WTC11 (cell line): ENCODE results near the gene UFC1. TPM values are rescaled to one million over a fixed set of nuclear protein-coding genes. Genes with fewer than 3 reads are reported as not detected.

Experiments used
- ATAC-seq: fragments of 200-7000 bp; cut with Tn5 transposase; 2 replicates; pipeline ENCODE4 v1.10.0; 2021; ENCODE audit warnings: mild to moderate bottlenecking, moderate library complexity
- CTCF ChIA-PET: fragments of 300-600 bp; sonication (Branson Sonifier 250); formaldehyde crosslinking; loops from one replicate; lab custom pipeline; 2021; ENCODE audit warnings: antibody characterized with exemption; lab: Charles Lee
- POLR2A ChIA-PET: fragments of 350-600 bp; sonication (Branson Sonifier 250); formaldehyde crosslinking; loops from one replicate; lab custom pipeline; 2021; ENCODE audit warnings: antibody characterized with exemption; lab: Charles Lee
- DNase-seq: peaks from one replicate; pipeline ENCODE4 v3.0.0; 2021; ENCODE audit warnings: low spot score
- H3K27ac Mint-ChIP-seq: 2 replicates; pipeline ENCODE4 v1.8.0; 2021; ENCODE audit warnings: mixed read lengths
- H3K27me3 Mint-ChIP-seq: 2 replicates; pipeline ENCODE4 v1.8.0; 2021; ENCODE audit warnings: low read depth, mild to moderate bottlenecking, moderate library complexity, mixed read lengths
- H3K36me3 Mint-ChIP-seq: 2 replicates; pipeline ENCODE4 v1.8.0; 2021; ENCODE audit warnings: mixed read lengths
- H3K4me1 Mint-ChIP-seq: 2 replicates; pipeline ENCODE4 v1.8.0; 2022; ENCODE audit warnings: mixed read lengths
- H3K4me3 Mint-ChIP-seq: 2 replicates; pipeline ENCODE4 v1.8.0; 2021; ENCODE audit warnings: mild to moderate bottlenecking, moderate library complexity, mixed read lengths
- H3K9me3 Mint-ChIP-seq: 2 replicates; pipeline ENCODE4 v1.8.0; 2021; ENCODE audit warnings: mixed read lengths
- CDX4 ChIP-seq: fragments of 250-450 bp; sonication (Bioruptor Pico); IDR thresholded peaks from 2 replicates; pipeline ENCODE4 v1.9.0; 2021; ENCODE audit warnings: moderate library complexity, mild to moderate bottlenecking, inconsistent platforms, borderline replicate concordance
- E2F5 ChIP-seq: sonication (generic); formaldehyde crosslinking; IDR thresholded peaks from 2 replicates; pipeline ENCODE4 v1.8.1; 2022; ENCODE audit warnings: mild to moderate bottlenecking, moderate library complexity, missing genetic modification reagents
- ERG ChIP-seq: fragments of 250-450 bp; sonication (Bioruptor Pico); IDR thresholded peaks from 2 replicates; pipeline ENCODE4 v1.8.0; 2021; ENCODE audit warnings: mild to moderate bottlenecking
- ETV6 ChIP-seq: sonication (generic); formaldehyde crosslinking; IDR thresholded peaks from 2 replicates; pipeline ENCODE4 v1.8.1; 2022; ENCODE audit warnings: mild to moderate bottlenecking, missing genetic modification reagents
- GABPB1 ChIP-seq: sonication (generic); formaldehyde crosslinking; IDR thresholded peaks from 2 replicates; pipeline ENCODE4 v1.8.1; 2023; ENCODE audit warnings: mild to moderate bottlenecking, missing genetic modification reagents
- NR1H2 ChIP-seq: sonication (generic); formaldehyde crosslinking; IDR thresholded peaks from 2 replicates; pipeline ENCODE4 v1.9.0; 2021; ENCODE audit warnings: mild to moderate bottlenecking, moderate library complexity, missing genetic modification reagents
- ZNF121 ChIP-seq: sonication (generic); formaldehyde crosslinking; IDR thresholded peaks from 2 replicates; pipeline ENCODE4 v1.8.0; 2023; ENCODE audit warnings: missing genetic modification reagents
- ZNF512 ChIP-seq: sonication (generic); formaldehyde crosslinking; IDR thresholded peaks from 2 replicates; pipeline ENCODE4 v1.8.1; 2022; ENCODE audit warnings: missing genetic modification reagents, borderline replicate concordance
- ZNF532 ChIP-seq: fragments of 250-450 bp; sonication (Bioruptor Pico); IDR thresholded peaks from 2 replicates; pipeline ENCODE4 v1.9.0; 2021; ENCODE audit warnings: mild to moderate bottlenecking, borderline replicate concordance
- total RNA-seq: library from RNA; stranded (reverse); gene quantifications from 3 replicates; pipeline ENCODE4 v1.2.3, GENCODE V29; 2021
- TF ChIP-seq, protein P1 (sequence below): sonication (generic); formaldehyde crosslinking; IDR thresholded peaks from 2 replicates; pipeline ENCODE4 v1.8.1; 2022; ENCODE audit warnings: low read depth, mild to moderate bottlenecking, moderate library complexity, missing genetic modification reagents, borderline replicate concordance
- TF ChIP-seq, protein P2 (sequence below): sonication (generic); formaldehyde crosslinking; IDR thresholded peaks from 2 replicates; pipeline ENCODE4 v1.8.1; 2023; ENCODE audit warnings: mild to moderate bottlenecking, moderate library complexity, missing genetic modification reagents

UFC1 gene
- total RNA-seq, 1 experiment from 2014 or later, result 56.2 TPM

GRCh38 chr1:161166669-161167548 is 13.1 kb downstream of the UFC1 start (continued):
- TF ChIP-seq, protein P1, sequence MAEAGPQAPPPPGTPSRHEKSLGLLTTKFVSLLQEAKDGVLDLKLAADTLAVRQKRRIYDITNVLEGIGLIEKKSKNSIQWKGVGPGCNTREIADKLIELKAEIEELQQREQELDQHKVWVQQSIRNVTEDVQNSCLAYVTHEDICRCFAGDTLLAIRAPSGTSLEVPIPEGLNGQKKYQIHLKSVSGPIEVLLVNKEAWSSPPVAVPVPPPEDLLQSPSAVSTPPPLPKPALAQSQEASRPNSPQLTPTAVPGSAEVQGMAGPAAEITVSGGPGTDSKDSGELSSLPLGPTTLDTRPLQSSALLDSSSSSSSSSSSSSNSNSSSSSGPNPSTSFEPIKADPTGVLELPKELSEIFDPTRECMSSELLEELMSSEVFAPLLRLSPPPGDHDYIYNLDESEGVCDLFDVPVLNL (CRISPR knock-in tag), result no peak

DNA sequence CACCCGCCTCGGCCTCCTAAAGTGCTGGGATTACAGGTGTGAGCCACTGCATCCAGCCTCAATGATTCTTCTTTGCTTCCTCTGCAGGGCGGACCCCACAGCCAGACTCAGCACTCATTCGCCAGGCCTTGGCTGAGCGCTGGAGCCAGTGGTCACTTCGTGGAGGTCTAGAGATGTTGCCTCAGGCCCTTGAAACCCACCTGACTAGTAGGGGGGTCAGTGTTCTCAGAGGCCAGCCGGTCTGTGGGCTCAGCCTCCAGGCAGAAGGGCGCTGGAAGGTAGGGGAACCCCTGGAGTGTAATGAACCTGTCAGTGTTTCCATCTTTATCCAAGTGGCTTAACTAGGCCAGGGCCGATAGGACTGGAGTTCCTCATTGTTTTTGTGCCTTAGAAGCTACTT is 15.1 kb downstream of the UFC1 start:
- CTCF ChIA-PET, result interaction anchor here (0.9 kb wide), 1 partner anchor 8 kb away, joined by 3 read pairs; no protein-coding TSS in a partner anchor
- Mint-ChIP-seq H3K9me3 (no peaks in the 10 kb centered on the region), H3K4me1 (peaks cover 8% of the 10 kb centered on the region), H3K27me3 (no peaks in the 10 kb centered on the region), H3K27ac (no peak overlapping the region), H3K4me3 (no peak overlapping the region), H3K36me3 (peaks cover 45% of the 10 kb centered on the region)
- POLR2A ChIA-PET, result no interaction called here
- TF ChIP-seq GABPB1 (CRISPR knock-in tag) (no peak), ZNF512 (CRISPR knock-in tag) (no peak), ZNF532 (CRISPR knock-in tag) (no peak), ZNF121 (CRISPR knock-in tag) (no peak), ERG (CRISPR knock-in tag) (no peak), CDX4 (no peak), E2F5 (CRISPR knock-in tag) (no peak), NR1H2 (no peak), ETV6 (no peak)
- TF ChIP-seq, protein P2, sequence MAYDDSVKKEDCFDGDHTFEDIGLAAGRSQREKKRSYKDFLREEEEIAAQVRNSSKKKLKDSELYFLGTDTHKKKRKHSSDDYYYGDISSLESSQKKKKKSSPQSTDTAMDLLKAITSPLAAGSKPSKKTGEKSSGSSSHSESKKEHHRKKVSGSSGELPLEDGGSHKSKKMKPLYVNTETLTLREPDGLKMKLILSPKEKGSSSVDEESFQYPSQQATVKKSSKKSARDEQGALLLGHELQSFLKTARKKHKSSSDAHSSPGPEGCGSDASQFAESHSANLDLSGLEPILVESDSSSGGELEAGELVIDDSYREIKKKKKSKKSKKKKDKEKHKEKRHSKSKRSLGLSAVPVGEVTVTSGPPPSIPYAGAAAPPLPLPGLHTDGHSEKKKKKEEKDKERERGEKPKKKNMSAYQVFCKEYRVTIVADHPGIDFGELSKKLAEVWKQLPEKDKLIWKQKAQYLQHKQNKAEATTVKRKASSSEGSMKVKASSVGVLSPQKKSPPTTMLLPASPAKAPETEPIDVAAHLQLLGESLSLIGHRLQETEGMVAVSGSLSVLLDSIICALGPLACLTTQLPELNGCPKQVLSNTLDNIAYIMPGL (CRISPR knock-in tag), result no peak
- ATAC-seq (no peak), DNase-seq (no peak)
